H1 (cell line): ENCODE results near the gene LIPA. TPM values are rescaled to one million over a fixed set of nuclear protein-coding genes. Genes with fewer than 3 reads are reported as not detected.

ENCODE experiments used
- CTCF ChIP-seq, 3 experiments: IDR thresholded peaks; 1 replicate in 2 of 3; 2 replicates in 1 of 3; pipeline versions ENCODE4 v1.5.1 to v1.6.1; 2011; ENCODE audit warnings: low read length in 3 of 3, mild to moderate bottlenecking in 3 of 3, inconsistent platforms in 2 of 3, low read depth in 1 of 3, moderate library complexity in 1 of 3; ENCODE audit not compliant: insufficient read depth in 1 of 3; ENCODE audit errors: control extremely low read depth in 1 of 3
- polyA plus RNA-seq, 7 experiments: library from polyadenylated mRNA; depleted of rRNA in 3 of 7; stranded (reverse) in 5 of 7; unstranded in 2 of 7; fragments of >200 nt in 5 of 7; fragments of 200-250 nt in 2 of 7; gene quantifications; 1 replicate in 5 of 7; 2 replicates in 1 of 7; 4 replicates in 1 of 7; pipeline versions ENCODE4 v1.2.1 to v1.2.3, GENCODE V29; 2011 to 2013; ENCODE audit warnings: missing spikeins in 2 of 7, mixed read lengths in 2 of 7
- total RNA-seq: library from RNA; stranded (reverse); fragmentation: NEBNext Ultra II Directional; extraction: Animal tissue kit (Norgen Biotek cat#: 25700); gene quantifications from 2 replicates; pipeline ENCODE4 v1.2.1, GENCODE V29; 2021

The LIPA gene
- total and polyA plus RNA-seq, 2 of the 8 experiments (the other 6 are each of a cell fraction or from before 2014, with no cell fraction given), result 18.1 to 32.4 TPM

GRCh38 chr10:89283936-89284475 is 32.4 kb upstream of the LIPA start (continued):
- TF ChIP-seq CTCF (IDR thresholded peaks at IDR 0.05; ENCODE audit: control extremely low read depth in 1 of 3, insufficient read depth in 1 of 3, low read depth in 1 of 3, low read length in 3 of 3), result no peak
- TF ChIP-seq, all 59 proteins: peak for 0
